GM23338 (cell line): Measurements from ENCODE around the gene CRK. TPM values are rescaled to one million over a fixed set of nuclear protein-coding genes. Genes with fewer than 3 reads are reported as not detected.

Experiments used
- ATAC-seq: fragments of 200-7000 bp; cut with Tn5 transposase; 3 replicates; pipeline ENCODE4 v1.9.1; 2020
- DNase-seq: peaks from one replicate; pipeline ENCODE4 v3.0.0-alpha.2; 2015; ENCODE audit warnings: low spot score
- H2AFZ ChIP-seq: fragments of 200-600 bp; sonication (generic); 2 replicates; pipeline ENCODE4 v1.8.0; 2016; ENCODE audit warnings: antibody characterized with exemption, mild to moderate bottlenecking, moderate library complexity
- H3F3A ChIP-seq: fragments of 200-600 bp; sonication (generic); replicated peaks from 2 replicates; pipeline ENCODE4 v1.8.0; 2017; ENCODE audit warnings: antibody characterized with exemption, mixed run types, low read depth
- H3K27ac ChIP-seq: fragments of 200-600 bp; sonication (generic); 2 replicates; pipeline ENCODE4 v1.6.1; 2016; ENCODE audit warnings: low read depth
- H3K27me3 ChIP-seq: fragments of 200-600 bp; sonication (generic); 2 replicates; pipeline ENCODE4 v1.8.0; 2016; ENCODE audit warnings: mild to moderate bottlenecking, mixed run types, moderate library complexity; ENCODE audit not compliant: insufficient read depth
- H3K36me3 ChIP-seq: fragments of 200-600 bp; sonication (generic); 2 replicates; pipeline ENCODE4 v1.8.0; 2016; ENCODE audit warnings: mild to moderate bottlenecking; ENCODE audit not compliant: insufficient read depth
- H3K4me1 ChIP-seq: fragments of 200-600 bp; sonication (generic); 2 replicates; pipeline ENCODE4 v1.8.0; 2016; ENCODE audit warnings: mild to moderate bottlenecking, moderate library complexity; ENCODE audit not compliant: insufficient read depth
- H3K4me2 ChIP-seq: fragments of 200-600 bp; sonication (generic); 2 replicates; pipeline ENCODE4 v1.7.1; 2017; ENCODE audit warnings: mixed run types
- H3K4me3 ChIP-seq: fragments of 200-600 bp; sonication (generic); 2 replicates; pipeline ENCODE4 v1.6.1; 2016; ENCODE audit warnings: mixed run types
- H3K79me2 ChIP-seq: fragments of 200-600 bp; sonication (generic); replicated peaks from 2 replicates; pipeline ENCODE4 v1.8.0; 2017; ENCODE audit warnings: mild to moderate bottlenecking; ENCODE audit not compliant: insufficient read depth
- H3K9me2 ChIP-seq: fragments of 200-600 bp; sonication (generic); 2 replicates; pipeline ENCODE4 v1.8.0; 2017; ENCODE audit not compliant: insufficient read depth
- H4K20me1 ChIP-seq: fragments of 200-600 bp; sonication (generic); replicated peaks from 2 replicates; pipeline ENCODE4 v1.8.0; 2017; ENCODE audit warnings: mild to moderate bottlenecking; ENCODE audit not compliant: insufficient read depth
- H3K27ac Mint-ChIP-seq: 2 replicates; pipeline ENCODE4 v1.8.0; 2020; ENCODE audit warnings: inconsistent platforms, mild to moderate bottlenecking, moderate library complexity, mixed read lengths
- H3K27me3 Mint-ChIP-seq: 3 replicates; pipeline ENCODE4 v1.8.0; 2022; ENCODE audit warnings: low read depth, mild to moderate bottlenecking, moderate library complexity, mixed read lengths, inconsistent platforms; ENCODE audit not compliant: insufficient read depth, poor library complexity
- H3K36me3 Mint-ChIP-seq: 3 replicates; pipeline ENCODE4 v1.8.0; 2021; ENCODE audit warnings: low read depth, mild to moderate bottlenecking, inconsistent platforms, moderate library complexity, mixed read lengths
- H3K4me1 Mint-ChIP-seq: 3 replicates; pipeline ENCODE4 v1.8.0; 2020; ENCODE audit warnings: mild to moderate bottlenecking, inconsistent platforms, mixed read lengths
- H3K4me3 Mint-ChIP-seq: 3 replicates; pipeline ENCODE4 v1.8.0; 2021; ENCODE audit warnings: moderate library complexity, mild to moderate bottlenecking, inconsistent platforms, mixed read lengths
- H3K9me3 Mint-ChIP-seq: 3 replicates; pipeline ENCODE4 v1.8.0; 2020; ENCODE audit warnings: moderate library complexity, mild to moderate bottlenecking, inconsistent platforms, mixed read lengths
- EZH2 ChIP-seq: fragments of 200-600 bp; sonication (generic); IDR thresholded peaks from one replicate; pipeline ENCODE4 v1.8.0; 2017; ENCODE audit warnings: antibody characterized with exemption, mild to moderate bottlenecking, low read depth; ENCODE audit not compliant: unreplicated experiment
- EZH2phosphoT487 ChIP-seq: fragments of 200-600 bp; sonication (generic); IDR thresholded peaks from one replicate; pipeline ENCODE4 v1.8.1; 2018; ENCODE audit warnings: antibody characterized with exemption; ENCODE audit not compliant: unreplicated experiment
- POLR2AphosphoS5 ChIP-seq: IDR thresholded peaks from 2 replicates; pipeline ENCODE4 v1.6.1; 2016; ENCODE audit warnings: antibody characterized with exemption, low read depth
- REST ChIP-seq: IDR thresholded peaks from one replicate; pipeline ENCODE4 v1.6.1; 2018; ENCODE audit warnings: antibody characterized with exemption; ENCODE audit not compliant: unreplicated experiment
- STAT1 ChIP-seq: IDR thresholded peaks from one replicate; pipeline ENCODE4 v1.6.1; 2016; ENCODE audit warnings: antibody characterized with exemption; ENCODE audit not compliant: unreplicated experiment
- ZNF114 ChIP-seq: fragments of 250-450 bp; sonication (Bioruptor Pico); IDR thresholded peaks from 2 replicates; pipeline ENCODE4 v1.5.0; 2020; ENCODE audit warnings: mild to moderate bottlenecking, moderate library complexity
- polyA plus RNA-seq: library from polyadenylated mRNA; unstranded; fragments of >200 nt; fragmentation: Nextera tagmentation; extraction: Ambion mirVana; gene quantifications from 2 replicates; pipeline ENCODE4 v1.2.1, GENCODE V29; 2016
- total RNA-seq: library from RNA; depleted of rRNA; stranded (reverse); fragments of >200 nt; shearing (Covaris generic); gene quantifications from 2 replicates; pipeline ENCODE4 v1.2.3, GENCODE V29; 2014
- TF ChIP-seq, protein P1 (sequence below), 2 experiments: fragments of 200-600 bp in 1 of 2; sonication (generic) in 1 of 2; conservative IDR thresholded peaks; 2 replicates each; pipeline versions ENCODE4 v1.5.1 to v1.6.1; 2016 to 2017; ENCODE audit warnings: antibody characterized with exemption in 2 of 2, low read depth in 2 of 2, mild to moderate bottlenecking in 2 of 2, moderate library complexity in 1 of 2
- TF ChIP-seq, protein P2 (sequence below): IDR thresholded peaks from 2 replicates; pipeline ENCODE4 v1.6.1; 2016; ENCODE audit warnings: antibody characterized with exemption

The CRK gene
- total and polyA plus RNA-seq, 2 experiments from 2014 or later, result 32.6 to 59.8 TPM

GRCh38 chr17:1462164-1463112 is 6.4 kb upstream of the CRK start:
- H2AFZ ChIP-seq, result no peak overlapping the region
- H3K79me2 ChIP-seq, result no peaks in the 10 kb centered on the region
- H3K27ac Mint-ChIP-seq, result no peak overlapping the region
- no peaks in the 10 kb centered on the region for H4K20me1 ChIP-seq
- ATAC-seq (no peak), DNase-seq (no peak)
- TF ChIP-seq REST (no peak), EZH2 (no peak), POLR2AphosphoS5 (no peak), STAT1 (no peak), ZNF114 (CRISPR knock-in tag) (no peak), EZH2phosphoT487 (no peak)
- TF ChIP-seq, protein P1, sequence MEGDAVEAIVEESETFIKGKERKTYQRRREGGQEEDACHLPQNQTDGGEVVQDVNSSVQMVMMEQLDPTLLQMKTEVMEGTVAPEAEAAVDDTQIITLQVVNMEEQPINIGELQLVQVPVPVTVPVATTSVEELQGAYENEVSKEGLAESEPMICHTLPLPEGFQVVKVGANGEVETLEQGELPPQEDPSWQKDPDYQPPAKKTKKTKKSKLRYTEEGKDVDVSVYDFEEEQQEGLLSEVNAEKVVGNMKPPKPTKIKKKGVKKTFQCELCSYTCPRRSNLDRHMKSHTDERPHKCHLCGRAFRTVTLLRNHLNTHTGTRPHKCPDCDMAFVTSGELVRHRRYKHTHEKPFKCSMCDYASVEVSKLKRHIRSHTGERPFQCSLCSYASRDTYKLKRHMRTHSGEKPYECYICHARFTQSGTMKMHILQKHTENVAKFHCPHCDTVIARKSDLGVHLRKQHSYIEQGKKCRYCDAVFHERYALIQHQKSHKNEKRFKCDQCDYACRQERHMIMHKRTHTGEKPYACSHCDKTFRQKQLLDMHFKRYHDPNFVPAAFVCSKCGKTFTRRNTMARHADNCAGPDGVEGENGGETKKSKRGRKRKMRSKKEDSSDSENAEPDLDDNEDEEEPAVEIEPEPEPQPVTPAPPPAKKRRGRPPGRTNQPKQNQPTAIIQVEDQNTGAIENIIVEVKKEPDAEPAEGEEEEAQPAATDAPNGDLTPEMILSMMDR (conservative IDR thresholded peaks at IDR 0.05; ENCODE audit: low read depth in 2 of 2), result no peak
- TF ChIP-seq, protein P2, sequence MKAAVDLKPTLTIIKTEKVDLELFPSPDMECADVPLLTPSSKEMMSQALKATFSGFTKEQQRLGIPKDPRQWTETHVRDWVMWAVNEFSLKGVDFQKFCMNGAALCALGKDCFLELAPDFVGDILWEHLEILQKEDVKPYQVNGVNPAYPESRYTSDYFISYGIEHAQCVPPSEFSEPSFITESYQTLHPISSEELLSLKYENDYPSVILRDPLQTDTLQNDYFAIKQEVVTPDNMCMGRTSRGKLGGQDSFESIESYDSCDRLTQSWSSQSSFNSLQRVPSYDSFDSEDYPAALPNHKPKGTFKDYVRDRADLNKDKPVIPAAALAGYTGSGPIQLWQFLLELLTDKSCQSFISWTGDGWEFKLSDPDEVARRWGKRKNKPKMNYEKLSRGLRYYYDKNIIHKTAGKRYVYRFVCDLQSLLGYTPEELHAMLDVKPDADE, result no peak
- no peak overlapping the region; the same call in 2 of the 3 replicates for H3K4me3 Mint-ChIP-seq
- H3K36me3 ChIP-seq, result no peaks in the 10 kb centered on the region
- H3K4me1 ChIP-seq, result no peaks in the 10 kb centered on the region
- no peaks in the 10 kb centered on the region for H3K27me3 ChIP-seq
- H3F3A ChIP-seq, result peaks cover 5% of the 10 kb centered on the region; the same call in 1 of the 2 replicates
- no peak overlapping the region for H3K27ac ChIP-seq
- H3K4me3 ChIP-seq, result no peak overlapping the region
- H3K27me3 Mint-ChIP-seq, result peaks cover 12% of the 10 kb centered on the region
- H3K9me3 Mint-ChIP-seq, result no peaks in the 10 kb centered on the region
- H3K4me1 Mint-ChIP-seq, result peaks cover 5% of the 10 kb centered on the region
- no peaks in the 10 kb centered on the region for H3K9me2 ChIP-seq
- H3K4me2 ChIP-seq, result no peak overlapping the region
- peaks cover 15% of the 10 kb centered on the region; the same call in 2 of the 3 replicates for H3K36me3 Mint-ChIP-seq
